K562 (cell line): ENCODE data around the gene TBX10. TPM values are rescaled to one million over a fixed set of nuclear protein-coding genes. Genes with fewer than 3 reads are reported as not detected.

Experiments used
- ATF3 ChIP-seq, 2 experiments: fragments of 450-650 bp in 1 of 2; sonication (generic) in 1 of 2; formaldehyde crosslinking in 1 of 2; IDR thresholded peaks in 1 of 2; conservative IDR thresholded peaks in 1 of 2; 2 replicates each; pipeline versions ENCODE4 v1.6.1 to v1.8.1; 2016 to 2023; ENCODE audit warnings: mild to moderate bottlenecking in 2 of 2, moderate library complexity in 2 of 2, inconsistent platforms in 1 of 2, missing genetic modification reagents in 1 of 2
- BRF2 ChIP-seq: IDR thresholded peaks from 3 replicates; pipeline ENCODE4 v1.6.1; 2011; ENCODE audit warnings: borderline replicate concordance, mild to moderate bottlenecking; ENCODE audit not compliant: insufficient read length, insufficient read depth
- CEBPB ChIP-seq: fragments of 450-650 bp; IDR thresholded peaks from 2 replicates; pipeline ENCODE4 v1.6.1; 2016; ENCODE audit warnings: missing genetic modification characterization, missing compliant biosample characterization
- E2F1 ChIP-seq: sonication (generic); formaldehyde crosslinking; IDR thresholded peaks from 2 replicates; pipeline ENCODE4 v1.8.1; 2023; ENCODE audit warnings: mild to moderate bottlenecking, missing genetic modification reagents, moderate library complexity
- GABPB1 ChIP-seq: sonication (generic); formaldehyde crosslinking; IDR thresholded peaks from 2 replicates; pipeline ENCODE4 v1.8.0; 2022; ENCODE audit warnings: mild to moderate bottlenecking, missing genetic modification reagents
- NR4A1 ChIP-seq, 2 experiments: fragments of 250-450 bp in 1 of 2; fragments of 450-650 bp in 1 of 2; sonication (Bioruptor Pico) in 1 of 2; IDR thresholded peaks; 2 replicates each; pipeline versions ENCODE4 v1.4.0 to v1.6.1; 2016 to 2020; ENCODE audit warnings: mild to moderate bottlenecking in 2 of 2, missing compliant biosample characterization in 1 of 2, missing genetic modification characterization in 1 of 2, moderate library complexity in 1 of 2
- NRF1 ChIP-seq, 2 experiments: fragments of 450-650 bp; IDR thresholded peaks in 1 of 2; conservative IDR thresholded peaks in 1 of 2; 2 replicates each; pipeline ENCODE4 v1.6.1; 2014; ENCODE audit warnings: mild to moderate bottlenecking in 2 of 2
- PRMT5 ChIP-seq: sonication (generic); formaldehyde crosslinking; IDR thresholded peaks from 2 replicates; pipeline ENCODE4 v1.5.0; 2020; ENCODE audit warnings: missing genetic modification reagents
- SNIP1 ChIP-seq: fragments of 450-650 bp; IDR thresholded peaks from 2 replicates; pipeline ENCODE4 v1.7.1; 2017; ENCODE audit warnings: low read depth, mild to moderate bottlenecking
- SP1 ChIP-seq: sonication (generic); formaldehyde crosslinking; IDR thresholded peaks from 2 replicates; pipeline ENCODE4 v1.8.1; 2022; ENCODE audit warnings: mild to moderate bottlenecking, missing genetic modification reagents
- STAT5A ChIP-seq: IDR thresholded peaks from 2 replicates; pipeline ENCODE4 v1.6.1; 2012; ENCODE audit warnings: low read length, inconsistent platforms, borderline replicate concordance
- ZBTB8A ChIP-seq: fragments of 450-650 bp; IDR thresholded peaks from 2 replicates; pipeline ENCODE4 v1.6.1; 2018; ENCODE audit warnings: mild to moderate bottlenecking, moderate library complexity; ENCODE audit not compliant: partially characterized antibody
- ZKSCAN3 ChIP-seq: fragments of 250-450 bp; sonication (Bioruptor Pico); IDR thresholded peaks from 2 replicates; pipeline ENCODE4 v1.4.0; 2020
- ZNF140 ChIP-seq: fragments of 250-450 bp; sonication (Bioruptor Pico); IDR thresholded peaks from 2 replicates; pipeline ENCODE4 v1.8.0; 2021; ENCODE audit warnings: moderate library complexity, mild to moderate bottlenecking, inconsistent platforms
- ZNF184 ChIP-seq: sonication (generic); formaldehyde crosslinking; IDR thresholded peaks from 2 replicates; pipeline ENCODE4 v1.5.0; 2020; ENCODE audit warnings: missing genetic modification reagents
- ZNF445 ChIP-seq: fragments of 250-450 bp; sonication (Bioruptor Pico); IDR thresholded peaks from 2 replicates; pipeline ENCODE4 v1.4.0; 2020; ENCODE audit warnings: low read depth, mild to moderate bottlenecking, moderate library complexity
- polyA plus RNA-seq, 8 experiments: library from polyadenylated mRNA; depleted of rRNA in 4 of 8; stranded (reverse) in 5 of 8; unstranded in 3 of 8; fragments of >200 nt; fragmentation: Nextera tagmentation in 2 of 8; fragmentation: Illumina TruSeq in 1 of 8; extraction: Ambion mirVana in 2 of 8; extraction: Trizol in 1 of 8; gene quantifications; 2 replicates each; pipeline versions ENCODE4 v1.2.1 to v1.2.3, GENCODE V29; 2011 to 2014; ENCODE audit warnings: inconsistent platforms in 1 of 8, missing spikeins in 1 of 8
- total RNA-seq, 7 experiments: library from RNA; depleted of rRNA in 6 of 7; stranded (reverse); fragments of >200 nt in 6 of 7; fragmentation: Illumina TruSeq in 2 of 7; extraction: Trizol in 2 of 7; gene quantifications; 2 replicates each; pipeline versions ENCODE4 v1.2.1 to v1.2.3, GENCODE V29; 2011 to 2021; ENCODE audit warnings: low replicate concordance in 1 of 7
- TF ChIP-seq, protein P1 (sequence below): fragments of 200-800 bp; sonication (Bioruptor generic); IDR thresholded peaks from 2 replicates; pipeline ENCODE4 v1.6.1; 2017; ENCODE audit warnings: missing genetic modification characterization, missing compliant biosample characterization
- TF ChIP-seq, protein P2 (sequence below): fragments of 200-400 bp; formaldehyde crosslinking; IDR thresholded peaks from 2 replicates; pipeline ENCODE4 v1.6.1; 2017; ENCODE audit warnings: mild to moderate bottlenecking, low read depth, low read length, moderate library complexity
- TF ChIP-seq, protein P3 (sequence below): fragments of 250-450 bp; sonication (Bioruptor Pico); IDR thresholded peaks from 2 replicates; pipeline ENCODE4 v1.8.0; 2022; ENCODE audit warnings: inconsistent platforms, mild to moderate bottlenecking, moderate library complexity, borderline replicate concordance

Gene TBX10
- total and polyA plus RNA-seq, 9 of the 15 experiments (the other 6 are each of a cell fraction or from before 2014, with no cell fraction given) = not detected

DNA sequence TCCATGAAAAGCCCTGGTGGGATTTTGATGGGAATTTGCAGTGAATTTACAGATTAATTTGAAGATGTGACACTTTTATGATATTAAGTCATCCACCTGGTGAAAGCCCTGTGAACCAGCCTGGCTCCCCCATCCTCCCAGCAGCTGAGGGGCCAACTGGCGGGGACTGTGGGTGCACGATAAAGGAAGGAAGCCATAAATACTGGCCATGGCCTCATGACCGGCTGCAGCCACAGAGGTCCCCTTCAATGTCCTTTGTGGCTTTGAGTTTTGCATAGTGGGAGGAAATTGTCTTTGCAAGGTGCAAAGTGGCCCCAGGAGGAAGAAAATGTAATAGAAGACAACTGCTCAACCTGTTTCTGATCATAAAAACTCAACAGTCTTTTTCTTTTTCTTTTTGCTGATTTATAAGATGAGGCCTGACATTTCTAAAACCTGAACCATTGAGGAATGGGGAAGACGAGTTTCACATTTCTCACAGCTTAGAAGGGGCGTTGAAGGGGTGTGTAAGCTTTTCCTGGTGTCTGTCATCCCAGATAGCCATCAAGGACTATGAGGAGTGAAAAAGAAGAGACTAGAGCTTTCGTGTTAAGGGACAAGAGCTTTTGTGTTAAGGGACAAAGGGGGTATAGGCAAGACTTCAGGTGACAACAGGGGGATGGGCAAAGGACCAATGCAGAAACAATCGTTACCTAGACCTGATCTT lies 39.1 kb downstream of the TBX10 start (continued):
- no peak for TF ChIP-seq ZNF140 (CRISPR knock-in tag)
- no peak for TF ChIP-seq SNIP1
- TF ChIP-seq SP1 (CRISPR knock-in tag) = no peak
- peak; percentile 58 for TF ChIP-seq STAT5A
- TF ChIP-seq, protein P1, sequence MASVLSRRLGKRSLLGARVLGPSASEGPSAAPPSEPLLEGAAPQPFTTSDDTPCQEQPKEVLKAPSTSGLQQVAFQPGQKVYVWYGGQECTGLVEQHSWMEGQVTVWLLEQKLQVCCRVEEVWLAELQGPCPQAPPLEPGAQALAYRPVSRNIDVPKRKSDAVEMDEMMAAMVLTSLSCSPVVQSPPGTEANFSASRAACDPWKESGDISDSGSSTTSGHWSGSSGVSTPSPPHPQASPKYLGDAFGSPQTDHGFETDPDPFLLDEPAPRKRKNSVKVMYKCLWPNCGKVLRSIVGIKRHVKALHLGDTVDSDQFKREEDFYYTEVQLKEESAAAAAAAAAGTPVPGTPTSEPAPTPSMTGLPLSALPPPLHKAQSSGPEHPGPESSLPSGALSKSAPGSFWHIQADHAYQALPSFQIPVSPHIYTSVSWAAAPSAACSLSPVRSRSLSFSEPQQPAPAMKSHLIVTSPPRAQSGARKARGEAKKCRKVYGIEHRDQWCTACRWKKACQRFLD (CRISPR knock-in tag) = peak; percentile 90
- TF ChIP-seq ZKSCAN3 = no peak
- no peak for TF ChIP-seq ATF3 (IDR thresholded peaks at IDR 0.05)
- TF ChIP-seq ATF3 (CRISPR knock-in tag; conservative IDR thresholded peaks at IDR 0.05) = no peak
- TF ChIP-seq PRMT5 (CRISPR knock-in tag) = no peak
- TF ChIP-seq NR4A1 (CRISPR knock-in tag; IDR thresholded peaks at IDR 0.05) = no peak
- no peak for TF ChIP-seq NR4A1 (tag; IDR thresholded peaks at IDR 0.05)
- TF ChIP-seq ZNF184 = no peak
- TF ChIP-seq BRF2 = no peak
- no peak for TF ChIP-seq E2F1 (CRISPR knock-in tag)
- no peak for TF ChIP-seq ZNF445 (CRISPR knock-in tag)
- no peak; a peak in 1 of 4 replicates for TF ChIP-seq NRF1 (conservative IDR thresholded peaks at IDR 0.05 in 1 of 2, IDR thresholded peaks at IDR 0.05 in 1 of 2)
- TF ChIP-seq CEBPB (tag) = no peak
- no peak for TF ChIP-seq ZBTB8A
- no peak for TF ChIP-seq GABPB1 (CRISPR knock-in tag)
- TF ChIP-seq, protein P2, sequence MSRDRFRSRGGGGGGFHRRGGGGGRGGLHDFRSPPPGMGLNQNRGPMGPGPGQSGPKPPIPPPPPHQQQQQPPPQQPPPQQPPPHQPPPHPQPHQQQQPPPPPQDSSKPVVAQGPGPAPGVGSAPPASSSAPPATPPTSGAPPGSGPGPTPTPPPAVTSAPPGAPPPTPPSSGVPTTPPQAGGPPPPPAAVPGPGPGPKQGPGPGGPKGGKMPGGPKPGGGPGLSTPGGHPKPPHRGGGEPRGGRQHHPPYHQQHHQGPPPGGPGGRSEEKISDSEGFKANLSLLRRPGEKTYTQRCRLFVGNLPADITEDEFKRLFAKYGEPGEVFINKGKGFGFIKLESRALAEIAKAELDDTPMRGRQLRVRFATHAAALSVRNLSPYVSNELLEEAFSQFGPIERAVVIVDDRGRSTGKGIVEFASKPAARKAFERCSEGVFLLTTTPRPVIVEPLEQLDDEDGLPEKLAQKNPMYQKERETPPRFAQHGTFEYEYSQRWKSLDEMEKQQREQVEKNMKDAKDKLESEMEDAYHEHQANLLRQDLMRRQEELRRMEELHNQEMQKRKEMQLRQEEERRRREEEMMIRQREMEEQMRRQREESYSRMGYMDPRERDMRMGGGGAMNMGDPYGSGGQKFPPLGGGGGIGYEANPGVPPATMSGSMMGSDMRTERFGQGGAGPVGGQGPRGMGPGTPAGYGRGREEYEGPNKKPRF = no peak
- TF ChIP-seq, protein P3, sequence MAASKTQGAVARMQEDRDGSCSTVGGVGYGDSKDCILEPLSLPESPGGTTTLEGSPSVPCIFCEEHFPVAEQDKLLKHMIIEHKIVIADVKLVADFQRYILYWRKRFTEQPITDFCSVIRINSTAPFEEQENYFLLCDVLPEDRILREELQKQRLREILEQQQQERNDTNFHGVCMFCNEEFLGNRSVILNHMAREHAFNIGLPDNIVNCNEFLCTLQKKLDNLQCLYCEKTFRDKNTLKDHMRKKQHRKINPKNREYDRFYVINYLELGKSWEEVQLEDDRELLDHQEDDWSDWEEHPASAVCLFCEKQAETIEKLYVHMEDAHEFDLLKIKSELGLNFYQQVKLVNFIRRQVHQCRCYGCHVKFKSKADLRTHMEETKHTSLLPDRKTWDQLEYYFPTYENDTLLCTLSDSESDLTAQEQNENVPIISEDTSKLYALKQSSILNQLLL (CRISPR knock-in tag) = no peak
